ENCODE results near the gene IRX2.

The IRX2 gene

DNA sequence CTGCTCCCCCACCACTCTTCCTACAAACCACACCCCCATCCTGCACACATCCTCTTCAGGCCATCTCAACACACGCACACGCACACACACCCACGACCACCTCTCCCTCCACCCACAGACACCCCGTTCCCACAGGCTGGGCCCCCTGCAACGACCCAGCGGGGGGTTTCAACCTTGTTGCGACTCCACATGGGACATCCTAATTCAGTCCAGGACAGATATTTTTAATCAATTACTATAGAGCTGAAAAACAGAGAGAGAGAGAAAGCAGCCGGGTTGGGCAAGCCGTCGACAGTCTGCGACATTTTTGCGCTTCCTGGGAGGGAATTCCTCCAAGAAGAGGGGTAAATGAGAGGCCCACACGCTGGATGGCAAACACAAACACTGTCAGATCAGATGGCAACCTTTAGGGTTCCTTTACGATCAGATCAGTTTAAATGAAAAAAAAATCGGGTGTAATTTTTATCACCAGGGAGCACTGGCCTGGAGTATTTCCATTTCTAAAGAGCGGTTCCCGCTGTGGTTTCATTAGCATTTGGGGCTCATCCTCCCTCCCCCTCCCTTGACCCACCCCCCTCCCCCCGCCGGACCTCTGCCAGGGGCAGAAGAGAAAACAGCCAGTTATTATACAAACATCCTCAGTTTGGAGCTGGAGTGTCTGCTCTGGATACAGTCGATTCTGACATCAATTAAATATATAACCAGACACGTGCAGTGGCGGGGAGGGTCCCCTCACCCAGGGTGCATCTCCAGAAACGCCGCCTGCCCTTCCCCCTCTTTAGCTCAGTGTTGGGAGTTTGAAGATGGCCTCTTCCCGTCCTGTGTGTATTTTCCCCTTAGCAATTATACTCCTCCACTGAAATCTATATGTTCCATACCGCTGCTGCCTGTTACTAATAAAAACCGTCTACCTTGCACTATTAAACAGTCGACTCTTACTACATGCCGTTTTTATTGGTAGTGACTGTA, 2.3 kb upstream of the IRX2 start:
- in situ Hi-C loops (cut with HindIII; ENCODE audit: low sequenced_read_pairs): no loop called here
- no peak overlapping the region for H3K4me3 ChIP-seq (ENCODE audit: low read depth, low read length)
- TF ChIP-seq, protein P1, sequence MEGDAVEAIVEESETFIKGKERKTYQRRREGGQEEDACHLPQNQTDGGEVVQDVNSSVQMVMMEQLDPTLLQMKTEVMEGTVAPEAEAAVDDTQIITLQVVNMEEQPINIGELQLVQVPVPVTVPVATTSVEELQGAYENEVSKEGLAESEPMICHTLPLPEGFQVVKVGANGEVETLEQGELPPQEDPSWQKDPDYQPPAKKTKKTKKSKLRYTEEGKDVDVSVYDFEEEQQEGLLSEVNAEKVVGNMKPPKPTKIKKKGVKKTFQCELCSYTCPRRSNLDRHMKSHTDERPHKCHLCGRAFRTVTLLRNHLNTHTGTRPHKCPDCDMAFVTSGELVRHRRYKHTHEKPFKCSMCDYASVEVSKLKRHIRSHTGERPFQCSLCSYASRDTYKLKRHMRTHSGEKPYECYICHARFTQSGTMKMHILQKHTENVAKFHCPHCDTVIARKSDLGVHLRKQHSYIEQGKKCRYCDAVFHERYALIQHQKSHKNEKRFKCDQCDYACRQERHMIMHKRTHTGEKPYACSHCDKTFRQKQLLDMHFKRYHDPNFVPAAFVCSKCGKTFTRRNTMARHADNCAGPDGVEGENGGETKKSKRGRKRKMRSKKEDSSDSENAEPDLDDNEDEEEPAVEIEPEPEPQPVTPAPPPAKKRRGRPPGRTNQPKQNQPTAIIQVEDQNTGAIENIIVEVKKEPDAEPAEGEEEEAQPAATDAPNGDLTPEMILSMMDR (IDR thresholded peaks at IDR 0.05; ENCODE audit: low read depth, low read length): no peak
- DNase-seq (ENCODE audit: low read depth, low spot score): no peak

DNA sequence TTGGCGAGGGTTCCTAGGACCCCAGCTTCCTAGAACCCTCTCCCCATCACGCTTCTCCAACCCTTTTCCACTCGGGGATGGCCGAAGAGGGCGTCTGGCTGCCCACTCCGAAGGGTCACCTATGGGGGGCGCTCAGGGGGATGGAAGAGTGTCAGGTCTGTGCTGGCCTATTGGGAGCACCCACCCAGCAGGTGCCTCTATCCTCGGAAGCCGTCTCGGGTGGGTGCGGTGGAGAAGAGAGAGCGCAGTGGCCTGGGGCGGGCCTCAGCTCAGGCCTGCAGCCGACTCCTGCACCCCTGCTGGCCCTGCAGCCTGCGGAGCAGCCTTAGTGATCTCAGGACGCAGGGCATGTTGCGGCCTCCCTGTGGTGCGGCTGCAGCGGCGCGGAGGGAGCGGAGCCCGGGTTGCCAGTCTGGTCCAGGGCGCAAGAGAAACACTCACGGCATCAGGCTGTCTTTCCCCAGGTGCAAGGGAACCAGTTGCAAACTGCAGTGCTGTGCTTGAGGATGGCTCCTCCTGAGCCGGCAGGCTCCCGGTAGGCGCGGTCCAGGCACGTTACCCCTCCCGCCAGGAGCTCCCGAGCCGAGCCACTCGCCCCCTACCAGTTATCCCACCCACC, 1.5 kb upstream of the IRX2 start:
- DNase-seq (ENCODE audit: low read depth, low spot score): no peak
- TF ChIP-seq, protein P1 (IDR thresholded peaks at IDR 0.05; ENCODE audit: low read depth, low read length): no peak
- H3K4me3 ChIP-seq (ENCODE audit: low read depth, low read length): peak overlapping the region; percentile 37
- in situ Hi-C loops (cut with HindIII; ENCODE audit: low sequenced_read_pairs): no loop called here

DNA sequence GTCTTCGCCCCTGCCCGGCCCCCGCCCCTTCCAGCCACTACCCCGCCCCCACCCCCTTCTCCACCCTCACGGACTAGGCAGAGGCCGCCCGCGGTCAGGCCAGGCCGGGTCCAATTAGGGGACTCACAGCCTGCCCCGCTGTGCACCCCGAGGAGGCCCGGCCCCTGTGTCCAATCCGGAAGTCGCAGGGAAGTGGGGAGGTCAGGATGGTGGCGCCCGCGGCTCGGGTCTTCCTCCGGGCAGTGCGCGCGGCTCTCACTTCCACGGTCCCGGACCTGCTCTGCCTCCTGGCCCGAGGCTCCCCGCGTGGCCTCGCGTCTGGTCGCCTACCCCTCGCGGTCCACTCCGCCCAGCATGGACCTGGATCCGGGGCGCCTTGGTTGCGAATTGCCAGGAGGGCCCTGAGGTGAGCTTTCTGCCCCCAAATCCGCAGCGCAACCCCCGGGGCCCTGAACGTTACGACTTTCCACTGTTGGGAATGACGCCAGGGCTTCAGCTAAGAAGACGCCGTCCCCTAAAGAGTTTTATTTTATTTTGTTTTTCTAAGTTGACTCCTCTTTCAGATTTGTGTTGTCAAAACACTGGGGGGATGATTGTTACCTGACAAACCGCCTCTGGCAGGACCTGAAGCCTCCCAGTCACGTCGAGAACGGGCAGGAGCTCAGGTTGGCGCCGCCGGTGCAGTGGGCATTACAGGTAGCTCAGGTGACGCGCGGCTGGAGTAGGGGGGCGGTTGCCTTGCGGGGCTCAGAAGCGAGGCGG, 763 bp upstream of the IRX2 start:
- in situ Hi-C loops (cut with HindIII; ENCODE audit: low sequenced_read_pairs): no loop called here
- peak overlapping the region; percentile 37 for H3K4me3 ChIP-seq (ENCODE audit: low read depth, low read length)
- TF ChIP-seq, protein P1 (IDR thresholded peaks at IDR 0.05; ENCODE audit: low read depth, low read length): no peak
- DNase-seq (ENCODE audit: low read depth, low spot score): peak; percentile 40

DNA sequence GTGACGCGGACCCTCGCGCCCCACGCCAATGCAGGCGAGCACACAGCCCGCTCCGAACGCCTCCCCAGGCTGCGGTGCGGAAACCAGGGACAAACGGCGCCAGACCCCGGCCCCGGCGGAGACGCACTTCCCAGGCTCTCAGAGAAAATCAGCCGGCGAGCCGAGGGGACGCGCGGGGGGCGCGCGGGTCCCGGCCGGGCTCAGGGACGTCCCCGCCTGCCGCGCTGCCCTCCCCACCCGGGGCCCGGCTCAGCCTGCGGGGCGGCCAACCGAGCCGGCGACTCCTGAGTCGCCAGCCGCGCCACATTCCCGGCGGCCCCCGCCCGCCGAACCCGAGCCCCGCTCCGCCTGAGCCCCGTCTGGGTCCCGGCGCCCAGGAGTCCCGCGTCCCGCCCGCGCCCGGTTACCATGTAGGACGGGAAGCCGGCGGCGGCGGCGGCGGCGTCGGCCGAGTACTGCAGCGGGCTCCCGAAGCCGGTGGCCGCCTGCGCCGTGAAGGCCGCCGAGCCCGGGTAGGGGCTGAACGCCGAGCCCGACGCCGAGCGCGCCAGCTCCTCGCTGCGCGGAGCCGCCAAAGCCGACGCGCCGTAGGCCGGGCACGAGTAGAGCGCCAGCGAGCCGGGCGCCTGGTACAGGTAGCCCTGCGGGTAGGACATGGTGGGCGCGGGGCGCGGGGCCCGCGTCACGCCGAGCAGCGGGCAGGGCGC, 566 bp downstream of the IRX2 start:
- TF ChIP-seq, protein P1 (IDR thresholded peaks at IDR 0.05; ENCODE audit: low read depth, low read length): no peak
- in situ Hi-C loops (cut with HindIII; ENCODE audit: low sequenced_read_pairs): no loop called here
- DNase-seq (ENCODE audit: low read depth, low spot score): peak; percentile 22
- peak overlapping the region; percentile 57 for H3K4me3 ChIP-seq (ENCODE audit: low read depth, low read length)

DNA sequence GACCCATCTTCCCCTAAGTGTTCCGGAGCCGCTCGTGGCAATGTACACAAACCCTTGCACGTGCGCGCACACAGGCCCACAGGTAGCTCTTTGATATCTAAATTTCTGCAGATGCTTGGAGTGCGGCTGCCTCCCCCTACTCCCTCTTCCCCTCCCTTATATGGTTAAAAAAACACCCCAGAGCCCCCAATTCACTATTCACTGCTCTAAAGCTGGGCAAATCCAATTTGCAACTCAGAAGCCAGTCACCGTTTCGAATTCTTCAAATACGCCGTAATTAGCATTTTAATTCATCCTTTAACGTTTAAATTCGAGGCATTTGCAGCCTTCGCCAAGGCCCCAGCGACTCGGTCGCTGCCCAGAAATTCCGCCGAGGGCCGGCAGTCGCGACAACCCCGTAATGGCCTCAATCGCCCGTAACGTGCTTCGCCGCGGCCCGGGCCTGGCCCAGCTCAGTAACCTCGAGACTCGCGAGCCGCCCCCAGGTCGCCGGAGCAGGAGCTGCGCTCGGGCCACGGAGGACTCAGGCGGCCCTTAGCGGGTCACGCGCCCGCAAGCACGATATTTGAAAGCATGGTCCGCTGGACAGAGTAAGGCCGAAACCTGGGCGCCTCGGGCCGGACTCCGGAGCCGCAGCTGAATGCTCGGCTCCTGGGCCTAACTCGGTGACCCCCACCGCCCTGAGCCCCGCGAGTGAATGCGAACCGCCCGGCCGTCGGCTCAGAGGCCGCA, 1.3 kb downstream of the IRX2 start:
- TF ChIP-seq, protein P1 (IDR thresholded peaks at IDR 0.05; ENCODE audit: low read depth, low read length): no peak
- in situ Hi-C loops (cut with HindIII; ENCODE audit: low sequenced_read_pairs): no loop called here
- peak overlapping the region; percentile 57 for H3K4me3 ChIP-seq (ENCODE audit: low read depth, low read length)
- peak; percentile 43 for DNase-seq (ENCODE audit: low read depth, low spot score)

Measured in astrocyte of the spinal cord (primary cell).